ENCODE data around the gene CXCL13. TPM values are rescaled to one million over a fixed set of nuclear protein-coding genes. Genes with fewer than 3 reads are reported as not detected.

The CXCL13 gene
- total and polyA plus RNA-seq, 2 of the 8 experiments (the other 6 are each of a cell fraction or from before 2014, with no cell fraction given) = not detected

- TF ChIP-seq EP300 (IDR thresholded peaks at IDR 0.05; ENCODE audit: borderline replicate concordance in 1 of 2, low read depth in 2 of 2, low read length in 2 of 2) = no peak
Observed at GRCh38 chr4:77615153-77615552, 9.5 kb downstream of the CXCL13 start (continued).

All from H1 (cell line).